Activated T-helper 17 cell treated with anti-CD3 and anti-CD28 coated beads, Interleukin-2, amount 50 U/mL, for 72 hours (primary cell): ENCODE measurements around the gene PDS5A. TPM values are rescaled to one million over a fixed set of nuclear protein-coding genes. Genes with fewer than 3 reads are reported as not detected.
"Not testable (repeated sequence)": the region's sequence is repeated elsewhere in the genome, so short reads cannot be mapped to it uniquely, and the experiment has no call there.

Experiments used
- ATAC-seq: fragments of 150-1000 bp; cut with Tn5 transposase; replicated peaks from 2 replicates; pipeline ENCODE4 v1.10.0; 2021; ENCODE audit warnings: mild to moderate bottlenecking, moderate library complexity
- H3K27ac Mint-ChIP-seq: one replicate; pipeline ENCODE4 v1.8.0; 2022; ENCODE audit warnings: mixed read lengths
- H3K27me3 Mint-ChIP-seq: one replicate; pipeline ENCODE4 v1.8.0; 2022; ENCODE audit warnings: mixed read lengths
- H3K36me3 Mint-ChIP-seq: one replicate; pipeline ENCODE4 v1.8.0; 2022; ENCODE audit warnings: low read depth, mild to moderate bottlenecking, mixed read lengths
- H3K4me1 Mint-ChIP-seq: one replicate; pipeline ENCODE4 v1.8.0; 2022; ENCODE audit warnings: mixed read lengths
- H3K4me3 Mint-ChIP-seq: one replicate; pipeline ENCODE4 v1.8.0; 2022; ENCODE audit warnings: mild to moderate bottlenecking, mixed read lengths
- H3K9me3 Mint-ChIP-seq: one replicate; pipeline ENCODE4 v1.8.0; 2022; ENCODE audit warnings: mixed read lengths
- total RNA-seq, 2 donors: library from RNA; stranded (reverse); gene quantifications; one replicate each; pipeline ENCODE4 v1.2.3, GENCODE V29; 2022

Gene PDS5A
- total RNA-seq, 2 donors from 2014 or later, result 78.8 to 113 TPM

- H3K27me3 Mint-ChIP-seq, result no peaks in the 10 kb centered on the region
- peaks cover 20% of the 10 kb centered on the region for H3K4me1 Mint-ChIP-seq
- no peaks in the 10 kb centered on the region for H3K9me3 Mint-ChIP-seq
- peaks cover 46% of the 10 kb centered on the region for H3K36me3 Mint-ChIP-seq
- peak overlapping the region; percentile 87 for H3K4me3 Mint-ChIP-seq
- peak; percentile 47 for ATAC-seq
- H3K27ac Mint-ChIP-seq, result peak overlapping the region; percentile 82
Measured at GRCh38 chr4:39976141-39976944, 1.4 kb downstream of the PDS5A start.

GRCh38 chr4:39975488-39976089, 2.1 kb downstream of the PDS5A start:
- ATAC-seq, result no peak
- H3K36me3 Mint-ChIP-seq, result peaks cover 54% of the 10 kb centered on the region
- peak overlapping the region; percentile 82 for H3K27ac Mint-ChIP-seq
- peak overlapping the region; percentile 87 for H3K4me3 Mint-ChIP-seq
- H3K27me3 Mint-ChIP-seq, result no peaks in the 10 kb centered on the region
- no peaks in the 10 kb centered on the region for H3K9me3 Mint-ChIP-seq
- peaks cover 25% of the 10 kb centered on the region for H3K4me1 Mint-ChIP-seq

DNA sequence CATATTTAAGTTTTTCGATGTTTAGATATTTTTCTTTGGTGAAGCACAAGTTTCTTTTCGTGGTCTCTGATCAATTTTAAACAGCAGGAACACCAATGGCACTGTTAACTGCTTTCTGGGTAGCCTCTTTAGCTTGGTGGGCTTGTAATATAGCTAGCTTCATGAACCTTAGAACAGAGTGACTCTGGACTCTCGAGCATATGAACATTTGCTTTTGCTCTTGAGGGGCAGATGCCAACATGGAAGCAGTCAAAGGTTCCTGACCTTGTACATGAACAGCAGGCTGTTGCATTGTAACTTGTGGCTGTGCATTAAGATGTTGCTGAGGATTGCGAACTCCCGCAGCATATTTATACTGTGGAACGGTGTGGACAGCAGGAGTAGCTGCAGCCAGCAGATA, 4.7 kb downstream of the PDS5A start:
- not testable (repeated sequence) for H3K9me3 Mint-ChIP-seq, ATAC-seq, H3K27me3 Mint-ChIP-seq
- Mint-ChIP-seq H3K4me1 (peaks cover 25% of the 10 kb centered on the region), H3K4me3 (peak overlapping the region; percentile 87), H3K27ac (peak overlapping the region; percentile 60), H3K36me3 (peaks cover 72% of the 10 kb centered on the region)

GRCh38 chr4:39970671-39971640, 6.8 kb downstream of the PDS5A start:
- peak overlapping the region; percentile 52 for H3K4me3 Mint-ChIP-seq
- H3K27ac Mint-ChIP-seq, result peak overlapping the region; percentile 78
- no peaks in the 10 kb centered on the region for H3K9me3 Mint-ChIP-seq

GRCh38 chr4:39963656-39964055, 14.1 kb downstream of the PDS5A start:
- H3K27ac Mint-ChIP-seq, result peak overlapping the region; percentile 24
- ATAC-seq, result no peak
- H3K4me3 Mint-ChIP-seq, result no peak overlapping the region

More at GRCh38 chr4:39970671-39971640, 6.8 kb downstream of the PDS5A start:
- no peaks in the 10 kb centered on the region for H3K27me3 Mint-ChIP-seq
- H3K36me3 Mint-ChIP-seq, result peaks cover 78% of the 10 kb centered on the region
- no peak for ATAC-seq
- peaks cover 25% of the 10 kb centered on the region for H3K4me1 Mint-ChIP-seq

DNA sequence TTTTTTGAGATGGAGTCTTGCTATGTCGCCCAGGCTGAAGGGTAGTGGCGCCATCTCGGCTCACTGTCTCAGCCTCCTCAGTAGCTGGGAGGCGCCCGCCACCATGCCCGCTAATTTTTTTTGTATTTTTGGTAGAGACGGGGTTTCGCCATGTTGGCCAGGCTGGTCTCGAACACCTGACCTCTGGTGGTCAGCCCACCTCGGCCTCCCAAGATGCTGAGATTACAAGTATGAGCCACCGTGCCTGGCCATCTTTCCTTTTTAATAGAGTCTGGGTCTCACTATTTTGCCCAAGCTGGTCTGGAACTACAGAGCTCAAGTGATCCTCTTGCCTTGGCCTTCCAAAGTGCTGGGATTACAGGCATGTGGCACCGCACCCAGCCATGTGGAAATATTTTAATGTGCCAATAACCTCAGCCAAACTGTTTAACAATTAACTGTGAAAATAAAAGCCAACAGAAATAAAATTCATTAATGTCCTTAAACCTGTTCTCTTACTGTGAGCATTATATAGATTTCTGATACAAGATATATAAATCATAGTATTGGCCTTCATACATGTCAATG, 16.3 kb downstream of the PDS5A start:
- Mint-ChIP-seq H3K27ac (no peak overlapping the region), H3K36me3 (peaks cover 28% of the 10 kb centered on the region), H3K27me3 (no peaks in the 10 kb centered on the region), H3K4me3 (no peak overlapping the region), H3K9me3 (no peaks in the 10 kb centered on the region), H3K4me1 (peaks cover 20% of the 10 kb centered on the region)
- no peak for ATAC-seq

More at GRCh38 chr4:39963656-39964055, 14.1 kb downstream of the PDS5A start:
- Mint-ChIP-seq H3K4me1 (peaks cover 18% of the 10 kb centered on the region), H3K36me3 (peaks cover 43% of the 10 kb centered on the region), H3K27me3 (no peaks in the 10 kb centered on the region), H3K9me3 (no peaks in the 10 kb centered on the region)

DNA sequence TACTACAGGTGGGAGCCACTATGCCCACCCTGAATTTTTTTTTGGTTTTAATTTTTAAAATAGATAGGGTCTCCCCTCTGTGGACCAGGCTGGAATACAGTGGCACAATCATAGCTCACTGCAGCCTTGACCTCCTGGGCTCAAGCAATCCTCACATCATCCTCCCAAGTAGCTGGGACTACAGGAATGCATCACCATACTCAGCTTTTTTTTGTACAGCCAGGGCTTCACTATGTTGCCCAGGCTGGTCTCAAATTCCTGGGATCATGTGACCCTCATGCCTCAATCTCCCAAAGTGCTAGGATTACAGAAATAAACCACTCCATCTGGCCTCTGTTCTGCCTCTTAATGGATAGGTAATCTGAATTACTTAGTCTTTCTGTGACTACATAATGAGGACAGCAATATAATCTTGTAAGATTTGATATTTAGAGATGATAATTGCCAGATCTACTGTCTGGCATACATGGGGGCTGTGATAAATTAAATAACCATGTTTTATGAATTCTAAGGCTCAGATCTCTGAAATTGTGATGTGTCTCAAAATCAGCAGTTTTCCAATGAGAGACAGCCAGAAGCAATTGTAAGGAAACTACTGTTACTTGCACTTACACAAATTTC, 26.7 kb downstream of the PDS5A start:
- Mint-ChIP-seq H3K36me3 (peaks cover 45% of the 10 kb centered on the region), H3K4me1 (peaks cover 18% of the 10 kb centered on the region), H3K4me3 (no peak overlapping the region), H3K27me3 (no peaks in the 10 kb centered on the region), H3K9me3 (no peaks in the 10 kb centered on the region), H3K27ac (no peak overlapping the region)
- ATAC-seq, result no peak

GRCh38 chr4:39947963-39948362, 29.7 kb downstream of the PDS5A start:
- no peaks in the 10 kb centered on the region for H3K9me3 Mint-ChIP-seq
- H3K4me1 Mint-ChIP-seq, result peaks cover 15% of the 10 kb centered on the region
- H3K4me3 Mint-ChIP-seq, result no peak overlapping the region
- no peak overlapping the region for H3K27ac Mint-ChIP-seq
- no peaks in the 10 kb centered on the region for H3K27me3 Mint-ChIP-seq
- ATAC-seq, result no peak
- peaks cover 23% of the 10 kb centered on the region for H3K36me3 Mint-ChIP-seq

- peaks cover 15% of the 10 kb centered on the region for H3K4me1 Mint-ChIP-seq
- peaks cover 18% of the 10 kb centered on the region for H3K36me3 Mint-ChIP-seq
- ATAC-seq, result no peak
- H3K27ac Mint-ChIP-seq, result no peak overlapping the region
- no peaks in the 10 kb centered on the region for H3K27me3 Mint-ChIP-seq
- H3K4me3 Mint-ChIP-seq, result no peak overlapping the region
- H3K9me3 Mint-ChIP-seq, result no peaks in the 10 kb centered on the region
Measured at GRCh38 chr4:39947417-39947816, 30.3 kb downstream of the PDS5A start.

DNA sequence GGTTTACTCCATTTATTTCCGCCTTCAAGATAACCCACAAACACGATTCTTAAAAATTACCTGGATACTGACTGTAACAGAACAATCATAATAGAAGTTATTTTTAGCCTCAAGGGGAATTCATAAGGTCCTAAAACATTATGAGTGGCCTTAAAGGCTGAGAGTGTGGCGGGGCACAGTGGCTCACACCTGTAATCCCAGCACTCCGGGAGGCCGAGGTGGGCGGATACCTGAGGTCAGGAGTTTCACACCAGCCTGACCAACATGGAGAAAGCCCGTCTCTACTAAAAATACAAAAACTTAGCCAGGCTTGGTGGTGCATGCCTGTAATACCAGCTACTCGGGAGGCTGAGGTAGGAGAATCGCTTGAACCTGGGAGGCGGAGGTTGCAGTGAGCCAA, 33.5 kb downstream of the PDS5A start:
- Mint-ChIP-seq H3K4me1 (peaks cover 22% of the 10 kb centered on the region), H3K36me3 (peaks cover 13% of the 10 kb centered on the region)
- not testable (repeated sequence) for H3K9me3 Mint-ChIP-seq, H3K4me3 Mint-ChIP-seq, H3K27me3 Mint-ChIP-seq, H3K27ac Mint-ChIP-seq
- ATAC-seq, result peak; percentile 62

DNA sequence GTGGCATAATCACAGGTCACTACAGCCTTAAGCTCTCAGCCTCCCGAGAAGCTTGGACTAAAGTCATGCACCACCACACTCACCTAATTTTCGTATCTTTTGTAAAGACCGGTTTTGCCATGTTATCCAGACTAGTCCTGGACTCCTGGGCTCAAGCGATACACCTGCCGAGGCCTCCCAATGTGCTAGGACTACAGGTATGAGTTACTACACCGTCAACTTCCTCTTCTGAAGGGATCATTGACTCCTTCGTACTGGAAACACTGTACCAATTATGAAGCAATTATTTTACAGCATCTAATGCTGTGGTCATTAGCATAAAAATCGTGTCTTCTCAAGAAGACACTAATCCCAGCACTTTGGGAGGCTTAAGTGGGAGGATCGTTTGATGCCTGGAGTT, 35.2 kb downstream of the PDS5A start:
- Mint-ChIP-seq H3K36me3 (peaks cover 7% of the 10 kb centered on the region), H3K27me3 (no peaks in the 10 kb centered on the region), H3K4me3 (no peak overlapping the region), H3K4me1 (peaks cover 22% of the 10 kb centered on the region), H3K9me3 (no peaks in the 10 kb centered on the region), H3K27ac (no peak overlapping the region)
- no peak for ATAC-seq

DNA sequence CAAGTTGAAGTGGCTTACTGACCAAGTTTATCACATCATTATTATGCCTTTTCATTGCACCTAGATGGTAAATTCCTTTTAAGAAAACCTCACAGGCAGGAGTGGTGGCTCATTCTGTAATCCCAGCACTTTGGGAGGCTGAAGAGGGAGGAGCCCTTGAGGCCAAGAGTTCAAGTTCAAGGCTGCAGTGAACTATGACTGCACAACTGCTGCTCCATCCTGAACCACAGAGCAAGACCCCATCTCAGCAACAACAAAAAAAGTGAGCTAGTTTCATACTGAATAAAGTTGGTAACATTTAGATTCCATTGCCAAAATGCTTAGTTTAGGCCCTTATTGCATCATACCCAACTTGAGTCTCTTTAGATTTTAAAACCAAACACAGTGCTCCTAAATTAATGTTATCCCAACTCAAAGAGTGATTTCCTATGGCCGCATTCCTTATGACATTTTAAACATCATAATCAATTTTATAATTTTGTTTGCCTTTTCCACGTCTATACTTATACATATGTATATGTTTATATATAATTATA, 36.0 kb downstream of the PDS5A start:
- Mint-ChIP-seq H3K36me3 (peaks cover 7% of the 10 kb centered on the region), H3K27ac (no peak overlapping the region), H3K27me3 (no peaks in the 10 kb centered on the region), H3K4me1 (peaks cover 22% of the 10 kb centered on the region), H3K4me3 (no peak overlapping the region), H3K9me3 (no peaks in the 10 kb centered on the region)
- ATAC-seq, result no peak

DNA sequence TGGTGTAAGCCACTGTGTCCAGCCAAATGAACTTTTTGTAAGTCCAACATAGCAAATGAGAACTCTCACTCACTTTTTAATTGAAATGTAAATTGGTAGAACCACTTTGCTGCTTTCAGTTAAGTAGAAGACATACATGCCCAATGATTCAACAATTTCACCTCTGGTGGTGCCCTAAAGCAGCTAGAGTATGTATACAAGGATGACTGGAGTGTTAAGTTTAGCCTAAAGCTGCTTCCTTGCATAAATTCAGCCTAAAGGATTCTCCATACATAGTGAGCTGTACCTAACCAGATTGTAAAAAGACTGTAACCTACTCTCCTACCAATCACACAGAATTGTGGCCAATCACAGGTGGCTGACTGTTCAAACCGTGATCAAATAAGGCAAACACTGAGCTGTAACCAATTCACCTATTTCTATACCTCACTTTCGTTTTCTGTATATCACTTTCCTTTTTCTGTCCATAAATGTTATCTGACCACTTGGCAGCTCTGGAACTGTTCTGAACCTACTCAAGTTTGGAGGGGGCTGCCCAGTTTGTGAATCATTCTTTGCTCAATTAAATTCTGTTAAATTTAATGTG, 39.9 kb downstream of the PDS5A start:
- H3K9me3 Mint-ChIP-seq, result no peaks in the 10 kb centered on the region
- H3K27me3 Mint-ChIP-seq, result no peaks in the 10 kb centered on the region
- peak overlapping the region; percentile 51 for H3K27ac Mint-ChIP-seq
- ATAC-seq, result peak; percentile 66
- H3K4me3 Mint-ChIP-seq, result peak overlapping the region; percentile 36
- H3K36me3 Mint-ChIP-seq, result peaks cover 6% of the 10 kb centered on the region
- H3K4me1 Mint-ChIP-seq, result peaks cover 37% of the 10 kb centered on the region
